Measurements from ENCODE around the gene APMAP.

Gene APMAP

GRCh38 chr20:24986436-24987015, 6.0 kb downstream of the APMAP start:
- TF ChIP-seq EGR1 (IDR thresholded peaks at IDR 0.05) (no peak), NFIC (IDR thresholded peaks at IDR 0.05) (no peak), MAX (IDR thresholded peaks at IDR 0.05) (no peak), RAD21 (IDR thresholded peaks at IDR 0.05; ENCODE audit: low read depth) (no peak), CREB1 (IDR thresholded peaks at IDR 0.05; ENCODE audit: low read depth) (no peak), TCF12 (IDR thresholded peaks at IDR 0.05; ENCODE audit: low read depth) (no peak), USF1 (IDR thresholded peaks at IDR 0.05) (no peak), FOXM1 (IDR thresholded peaks at IDR 0.05; ENCODE audit: borderline replicate concordance, low read depth) (no peak), ZBTB7A (IDR thresholded peaks at IDR 0.05; ENCODE audit: low read depth) (no peak), EP300 (IDR thresholded peaks at IDR 0.05; ENCODE audit: borderline replicate concordance) (no peak), YY1 (IDR thresholded peaks at IDR 0.05; ENCODE audit: low read depth) (no peak), TAF1 (IDR thresholded peaks at IDR 0.05; ENCODE audit: low read depth) (no peak), CEBPB (IDR thresholded peaks at IDR 0.05) (no peak), REST (IDR thresholded peaks at IDR 0.05; ENCODE audit: low read depth) (no peak), TEAD4 (IDR thresholded peaks at IDR 0.05) (no peak)

GRCh38 chr20:24985802-24986201, 6.7 kb downstream of the APMAP start:
- TF ChIP-seq TEAD4 (IDR thresholded peaks at IDR 0.05) (no peak), ZBTB7A (IDR thresholded peaks at IDR 0.05; ENCODE audit: low read depth) (no peak), YY1 (IDR thresholded peaks at IDR 0.05; ENCODE audit: low read depth) (no peak), EGR1 (IDR thresholded peaks at IDR 0.05) (no peak), CEBPB (IDR thresholded peaks at IDR 0.05) (no peak), FOXM1 (IDR thresholded peaks at IDR 0.05; ENCODE audit: borderline replicate concordance, low read depth) (no peak), TAF1 (IDR thresholded peaks at IDR 0.05; ENCODE audit: low read depth) (no peak), USF1 (IDR thresholded peaks at IDR 0.05) (no peak), CREB1 (IDR thresholded peaks at IDR 0.05; ENCODE audit: low read depth) (no peak), EP300 (IDR thresholded peaks at IDR 0.05; ENCODE audit: borderline replicate concordance) (no peak), NFIC (IDR thresholded peaks at IDR 0.05) (no peak), TCF12 (IDR thresholded peaks at IDR 0.05; ENCODE audit: low read depth) (no peak), REST (IDR thresholded peaks at IDR 0.05; ENCODE audit: low read depth) (no peak), RAD21 (IDR thresholded peaks at IDR 0.05; ENCODE audit: low read depth) (no peak), MAX (IDR thresholded peaks at IDR 0.05) (no peak)

GRCh38 chr20:24984961-24985640, 7.5 kb downstream of the APMAP start:
- TF ChIP-seq USF1 (IDR thresholded peaks at IDR 0.05), result no peak

GRCh38 chr20:24983896-24984295, 8.7 kb downstream of the APMAP start:
- TF ChIP-seq YY1 (IDR thresholded peaks at IDR 0.05; ENCODE audit: low read depth) (no peak), EP300 (IDR thresholded peaks at IDR 0.05; ENCODE audit: borderline replicate concordance) (no peak), USF1 (IDR thresholded peaks at IDR 0.05) (no peak), TEAD4 (IDR thresholded peaks at IDR 0.05) (no peak), MAX (IDR thresholded peaks at IDR 0.05) (no peak), TCF12 (IDR thresholded peaks at IDR 0.05; ENCODE audit: low read depth) (no peak), CREB1 (IDR thresholded peaks at IDR 0.05; ENCODE audit: low read depth) (no peak), CEBPB (IDR thresholded peaks at IDR 0.05) (no peak), RAD21 (IDR thresholded peaks at IDR 0.05; ENCODE audit: low read depth) (no peak), ZBTB7A (IDR thresholded peaks at IDR 0.05; ENCODE audit: low read depth) (no peak), EGR1 (IDR thresholded peaks at IDR 0.05) (no peak), TAF1 (IDR thresholded peaks at IDR 0.05; ENCODE audit: low read depth) (no peak), REST (IDR thresholded peaks at IDR 0.05; ENCODE audit: low read depth) (no peak), FOXM1 (IDR thresholded peaks at IDR 0.05; ENCODE audit: borderline replicate concordance, low read depth) (no peak)

Data from Ishikawa (cell line).